Fibroblast of mammary gland (primary cell): Measurements from ENCODE around the gene CADM1.

ENCODE experiments used
- DNase-seq: peaks from one replicate; pipeline ENCODE4 v3.0.0-alpha.2; 2010; ENCODE audit warnings: low read depth
- H3K4me3 ChIP-seq: 2 replicates; pipeline ENCODE4 v1.5.1; 2011; ENCODE audit warnings: low read depth, mild to moderate bottlenecking, low read length, moderate library complexity; ENCODE audit not compliant: control insufficient read depth
- CTCF ChIP-seq: conservative IDR thresholded peaks from 2 replicates; pipeline ENCODE4 v1.5.1; 2011; ENCODE audit warnings: low read depth, low read length, inconsistent platforms; ENCODE audit not compliant: control insufficient read depth, insufficient read depth

The CADM1 gene

GRCh38 chr11:115504276-115505158 is at the start of gene CADM1:
CADM1 (minus strand) TSS chr11:115504415.
- H3K4me3 ChIP-seq, result peak within 1 kb of the TSS; percentile 38
- DNase-seq, result peak; percentile 51
- peak; percentile 34 for TF ChIP-seq CTCF

GRCh38 chr11:115552773-115553438 is 48.7 kb upstream of the CADM1 start:
- H3K4me3 ChIP-seq, result no peak overlapping the region
- DNase-seq, result no peak
- no peak for TF ChIP-seq CTCF

GRCh38 chr11:115552151-115552772 is 48.0 kb upstream of the CADM1 start:
- DNase-seq, result no peak
- H3K4me3 ChIP-seq, result no peak overlapping the region
- TF ChIP-seq CTCF, result no peak

- no peak for TF ChIP-seq CTCF
Observed at GRCh38 chr11:115550291-115551059, 46.3 kb upstream of the CADM1 start.

GRCh38 chr11:115548878-115549528 is 44.8 kb upstream of the CADM1 start:
- TF ChIP-seq CTCF, result no peak
- DNase-seq, result no peak
- H3K4me3 ChIP-seq, result no peak overlapping the region

More at GRCh38 chr11:115550291-115551059, 46.3 kb upstream of the CADM1 start:
- DNase-seq, result no peak
- no peak overlapping the region for H3K4me3 ChIP-seq
